HG02970 (cell line): Measurements from ENCODE around the gene MYO16.
A peak's percentile ranks its signal among the peaks of the same experiment; 100 is the strongest.
"Not testable (repeated sequence)": the region's sequence is repeated elsewhere in the genome, so short reads cannot be mapped to it uniquely, and the experiment has no call there.

ENCODE experiments used
- ATAC-seq: cut with Tn5 transposase; IDR thresholded peaks from one replicate; pipeline ENCODE4 v1.9.1; 2021; ENCODE audit warnings: mild to moderate bottlenecking, moderate library complexity, moderate number of reproducible peaks; ENCODE audit not compliant: unreplicated experiment, low FRiP score

Gene MYO16

GRCh38 chr13:108858676-108859075, 229.3 kb downstream of the MYO16 start:
- no peak for ATAC-seq

- ATAC-seq: no peak
Measured at GRCh38 chr13:108859197-108860012, 230.0 kb downstream of the MYO16 start.

GRCh38 chr13:108860418-108860817, 231.0 kb downstream of the MYO16 start:
- no peak for ATAC-seq

GRCh38 chr13:108877300-108877699, 247.9 kb downstream of the MYO16 start:
- no peak for ATAC-seq

GRCh38 chr13:108878732-108879131, 249.3 kb downstream of the MYO16 start:
- no peak for ATAC-seq

- no peak for ATAC-seq
Measured at GRCh38 chr13:108889324-108889984, 260.0 kb downstream of the MYO16 start.

GRCh38 chr13:108895220-108895704, 265.9 kb downstream of the MYO16 start:
- ATAC-seq: no peak

GRCh38 chr13:108897955-108898354, 268.5 kb downstream of the MYO16 start:
- ATAC-seq: no peak

- ATAC-seq: no peak
Measured at GRCh38 chr13:108902405-108903155, 273.2 kb downstream of the MYO16 start.

- no peak for ATAC-seq
Measured at GRCh38 chr13:108903613-108904012, 274.2 kb downstream of the MYO16 start.

- no peak for ATAC-seq
Measured at GRCh38 chr13:108911807-108912206, 282.4 kb downstream of the MYO16 start.

GRCh38 chr13:108913731-108914130, 284.3 kb downstream of the MYO16 start:
- ATAC-seq: not testable (repeated sequence)

GRCh38 chr13:108915095-108915633, 285.8 kb downstream of the MYO16 start:
- ATAC-seq: no peak

- ATAC-seq: peak; percentile 95
Measured at GRCh38 chr13:108915634-108916512, 286.5 kb downstream of the MYO16 start.

GRCh38 chr13:108917581-108917980, 288.2 kb downstream of the MYO16 start:
- ATAC-seq: no peak

GRCh38 chr13:108919036-108919907, 289.9 kb downstream of the MYO16 start:
- no peak for ATAC-seq

- no peak for ATAC-seq
Measured at GRCh38 chr13:108920137-108920536, 290.7 kb downstream of the MYO16 start.

- no peak for ATAC-seq
Measured at GRCh38 chr13:108921238-108921637, 291.8 kb downstream of the MYO16 start.

GRCh38 chr13:108922108-108922507, 292.7 kb downstream of the MYO16 start:
- no peak for ATAC-seq
